IMR-90 (cell line): ENCODE results near the gene SHROOM1. TPM values are rescaled to one million over a fixed set of nuclear protein-coding genes. Genes with fewer than 3 reads are reported as not detected.

Experiments used
- ATAC-seq: fragments of 200-7000 bp; cut with Tn5 transposase; 2 replicates; pipeline ENCODE4 v1.9.1; 2020; ENCODE audit warnings: low read depth, mild to moderate bottlenecking, moderate library complexity
- BruUV-seq: library from RNA; stranded (reverse); fragments of 400-500 nt; replicated peaks from 2 replicates; lab custom pipeline; 2021; lab: Mats Ljungman, UMichigan
- CTCF ChIA-PET: fragments of 300-600 bp; formaldehyde crosslinking; extraction: SDS; loops from one replicate; lab custom pipeline; 2021; ENCODE audit warnings: antibody characterized with exemption; lab: Yijun Ruan, JAX
- POLR2A ChIA-PET: fragments of 300-600 bp; sonication (Branson Sonifier 250); formaldehyde crosslinking; loops from one replicate; lab custom pipeline; 2022; ENCODE audit warnings: antibody characterized with exemption; ENCODE audit not compliant: unreplicated experiment; lab: Charles Lee
- DNase-seq: peaks from one replicate; pipeline ENCODE4 v3.0.0; 2013
- H2AFZ ChIP-seq: replicated peaks from 2 replicates; pipeline ENCODE3; 2013; ENCODE audit warnings: low read length, mild to moderate bottlenecking; ENCODE audit not compliant: poor library complexity
- H2AK5ac ChIP-seq: 2 replicates; pipeline ENCODE4 v1.6.1; 2013; ENCODE audit warnings: low read depth, low read length, inconsistent platforms
- H2AK9ac ChIP-seq: replicated peaks from 2 replicates; pipeline ENCODE3; 2013; ENCODE audit warnings: mild to moderate bottlenecking, low read depth, low read length, moderate library complexity; ENCODE audit not compliant: poor library complexity
- H2BK120ac ChIP-seq: 2 replicates; pipeline ENCODE4 v1.6.1; 2013; ENCODE audit warnings: low read depth, low read length, inconsistent platforms
- H2BK15ac ChIP-seq: 3 replicates; pipeline ENCODE4 v1.6.1; 2013; ENCODE audit warnings: low read depth, low read length, inconsistent platforms
- H2BK20ac ChIP-seq: 2 replicates; pipeline ENCODE4 v1.6.1; 2013; ENCODE audit warnings: low read depth, mild to moderate bottlenecking, inconsistent platforms, low read length, moderate library complexity
- H2BK5ac ChIP-seq: 2 replicates; pipeline ENCODE4 v1.6.1; 2013; ENCODE audit warnings: mild to moderate bottlenecking, low read depth, low read length, inconsistent platforms; ENCODE audit not compliant: poor library complexity, severe bottlenecking
- H3K14ac ChIP-seq: replicated peaks from 2 replicates; pipeline ENCODE4 v1.6.1; 2013; ENCODE audit warnings: low read depth, low read length, inconsistent platforms
- H3K18ac ChIP-seq: 2 replicates; pipeline ENCODE4 v1.6.1; 2013; ENCODE audit warnings: low read depth, low read length, control low read depth
- H3K23ac ChIP-seq: 2 replicates; pipeline ENCODE4 v1.6.1; 2013; ENCODE audit warnings: low read depth, low read length, inconsistent platforms
- H3K27ac ChIP-seq: 2 replicates; pipeline ENCODE4 v1.5.1; 2013; ENCODE audit warnings: mild to moderate bottlenecking, control low read depth, low read length; ENCODE audit not compliant: insufficient read depth
- H3K27me3 ChIP-seq: 2 replicates; pipeline ENCODE4 v1.6.1; 2013; ENCODE audit warnings: low read length; ENCODE audit not compliant: control insufficient read depth, insufficient read depth
- H3K36me3 ChIP-seq: 2 replicates; pipeline ENCODE4 v1.6.1; 2013; ENCODE audit warnings: low read length, mixed read lengths; ENCODE audit not compliant: control insufficient read depth, insufficient read depth
- H3K4ac ChIP-seq: 2 replicates; pipeline ENCODE4 v1.6.1; 2013; ENCODE audit warnings: low read depth, low read length, inconsistent platforms
- H3K4me1 ChIP-seq: 2 replicates; pipeline ENCODE4 v1.6.1; 2013; ENCODE audit warnings: low read length, mixed read lengths; ENCODE audit not compliant: control insufficient read depth, insufficient read depth
- H3K4me2 ChIP-seq: 2 replicates; pipeline ENCODE4 v1.6.1; 2013; ENCODE audit warnings: low read depth, mild to moderate bottlenecking, control low read depth, low read length, moderate library complexity
- H3K4me3 ChIP-seq: 2 replicates; pipeline ENCODE4 v1.5.1; 2013; ENCODE audit warnings: low read depth, mild to moderate bottlenecking, control low read depth, low read length, moderate library complexity; ENCODE audit not compliant: insufficient read depth
- H3K56ac ChIP-seq: 2 replicates; pipeline ENCODE4 v1.6.1; 2013; ENCODE audit warnings: low read length, inconsistent platforms; ENCODE audit not compliant: insufficient read depth; ENCODE audit errors: extremely low read depth
- H3K79me1 ChIP-seq, 2 experiments: 2 replicates each; pipeline ENCODE4 v1.6.1; 2013; ENCODE audit warnings: low read length in 2 of 2, inconsistent platforms in 1 of 2, low read depth in 1 of 2
- H3K9ac ChIP-seq: 2 replicates; pipeline ENCODE4 v1.6.1; 2013; ENCODE audit warnings: low read depth, low read length, control low read depth
- H3K9me1 ChIP-seq: 2 replicates; pipeline ENCODE4 v1.6.1; 2013; ENCODE audit warnings: low read length, inconsistent platforms; ENCODE audit not compliant: insufficient read depth
- H3K9me3 ChIP-seq: 2 replicates; pipeline ENCODE4 v1.6.1; 2013; ENCODE audit warnings: low read length; ENCODE audit not compliant: control insufficient read depth, insufficient read depth
- H4K20me1 ChIP-seq: 2 replicates; pipeline ENCODE4 v1.6.1; 2013; ENCODE audit warnings: low read length, inconsistent platforms; ENCODE audit not compliant: insufficient read depth
- H4K5ac ChIP-seq: 2 replicates; pipeline ENCODE4 v1.6.1; 2013; ENCODE audit warnings: mild to moderate bottlenecking, low read depth, low read length, control low read depth
- H4K8ac ChIP-seq, 2 experiments: 2 replicates each; pipeline ENCODE4 v1.6.1; 2013; ENCODE audit warnings: low read depth in 2 of 2, low read length in 2 of 2, control low read depth in 1 of 2, inconsistent platforms in 1 of 2
- H4K91ac ChIP-seq: 2 replicates; pipeline ENCODE4 v1.6.1; 2013; ENCODE audit warnings: low read depth, low read length, inconsistent platforms; ENCODE audit not compliant: insufficient read depth
- CEBPB ChIP-seq: IDR thresholded peaks from 2 replicates; pipeline ENCODE4 v1.6.1; 2012; ENCODE audit warnings: low read depth, low read length, improper control_type of control experiment
- CTCF ChIP-seq: conservative IDR thresholded peaks from 2 replicates; pipeline ENCODE4 v1.5.1; 2012; ENCODE audit warnings: mild to moderate bottlenecking, low read depth, low read length, improper control_type of control experiment
- ELK1 ChIP-seq: fragments of 150-350 bp; IDR thresholded peaks from 2 replicates; pipeline ENCODE4 v1.6.1; 2016; ENCODE audit warnings: low read depth, mild to moderate bottlenecking, low read length, moderate library complexity, borderline replicate concordance
- MAZ ChIP-seq: IDR thresholded peaks from 2 replicates; pipeline ENCODE4 v1.6.1; 2012; ENCODE audit warnings: low read depth, mild to moderate bottlenecking, low read length, improper control_type of control experiment, moderate library complexity, borderline replicate concordance
- MXI1 ChIP-seq: IDR thresholded peaks from 2 replicates; pipeline ENCODE4 v1.6.1; 2012; ENCODE audit warnings: low read depth, mild to moderate bottlenecking, low read length, moderate library complexity, borderline replicate concordance
- RCOR1 ChIP-seq: IDR thresholded peaks from 2 replicates; pipeline ENCODE4 v1.6.1; 2012; ENCODE audit warnings: mild to moderate bottlenecking, low read length, improper control_type of control experiment; ENCODE audit not compliant: insufficient replicate concordance
- SMC3 ChIP-seq: fragments of 150-350 bp; IDR thresholded peaks from 2 replicates; pipeline ENCODE4 v1.6.1; 2016; ENCODE audit warnings: low read depth, mild to moderate bottlenecking, antibody characterized with exemption, low read length, moderate library complexity
- USF2 ChIP-seq: fragments of 150-350 bp; IDR thresholded peaks from 2 replicates; pipeline ENCODE4 v1.6.1; 2017; ENCODE audit warnings: mild to moderate bottlenecking, antibody characterized with exemption, low read length, low read depth
- WGBS, 2 experiments: methylation state at CpG; one replicate each; pipeline versions ENCODE4 v1.1.5 to v1.1.7; 2013; ENCODE audit warnings: missing lambda C conversion rate in 2 of 2; ENCODE audit not compliant: insufficient read length in 1 of 2; ENCODE audit errors: extremely low coverage in 2 of 2; 5-methylcytosine and 5-hydroxymethylcytosine counted together
- dilution Hi-C: fragments of 300-500 bp; cut with HindIII; formaldehyde crosslinking; loops from one replicate; pipeline ENCODE4 v1.14.3; 2018; ENCODE audit warnings: low sequenced_read_pairs; ENCODE audit not compliant: unreplicated experiment
- in situ Hi-C: fragments of 300-500 bp; cut with MboI; formaldehyde crosslinking; loops from 3 replicates; pipeline ENCODE4 v1.14.3; 2019; ENCODE audit warnings: low sequenced_read_pairs, inconsistent platforms, mixed read lengths
- intact Hi-C: fragments of 100-400 bp; cut with micrococcal nuclease; formaldehyde crosslinking; loops from 2 replicates; pipeline ENCODE4 v1.10.0; 2022
- polyA plus RNA-seq, 3 experiments: library from polyadenylated mRNA; depleted of rRNA; stranded (reverse); fragments of >200 nt; gene quantifications; 2 replicates each; pipeline ENCODE4 v1.2.3, GENCODE V29; 2012; ENCODE audit warnings: low replicate concordance in 1 of 3
- total RNA-seq: library from RNA; depleted of rRNA; stranded (reverse); fragments of >200 nt; gene quantifications from 2 replicates; pipeline ENCODE4 v1.2.3, GENCODE V29; 2012

SHROOM1 gene
- total and polyA plus RNA-seq, 2 of the 4 experiments (the other 2 are of a cell fraction) = 1.4 to 6.3 TPM

- no peak overlapping the region for H3K56ac ChIP-seq
- H3K4me3 ChIP-seq = no peak overlapping the region
- no peaks in the 10 kb centered on the region for H3K36me3 ChIP-seq
- H2AFZ ChIP-seq = no peak overlapping the region
- H2BK120ac ChIP-seq = no peak overlapping the region
- BruUV-seq = no TSS peak
- no peak overlapping the region for H3K14ac ChIP-seq
- no peak overlapping the region for H4K5ac ChIP-seq
- dilution Hi-C loops (no loop called here), in situ Hi-C loops (no loop called here), intact Hi-C loops (loop anchor here (5.0 kb wide), 1 partner anchor 103 kb away; no protein-coding TSS in a partner anchor)
- no peaks in the 10 kb centered on the region for H3K9me3 ChIP-seq
- no peak overlapping the region for H2AK5ac ChIP-seq
- H2BK20ac ChIP-seq = no peak overlapping the region
- no peak overlapping the region for H3K23ac ChIP-seq
- H3K9me1 ChIP-seq = peaks cover 4% of the 10 kb centered on the region
- no peak overlapping the region for H4K8ac ChIP-seq
- no peak overlapping the region for H2AK9ac ChIP-seq
- no peak overlapping the region for H3K18ac ChIP-seq
- POLR2A ChIA-PET = no interaction called here
- no CpG with 5 or more reads among the region's 5 CpGs for WGBS, 2 experiments
- no peaks in the 10 kb centered on the region for H3K79me1 ChIP-seq
- no peak overlapping the region for H3K9ac ChIP-seq
- no peaks in the 10 kb centered on the region for H3K27me3 ChIP-seq
- no peak overlapping the region for H3K4me2 ChIP-seq
- CTCF ChIA-PET = interaction anchor here (0.8 kb wide), 1 partner anchor 41 kb away, joined by 3 read pairs; no protein-coding TSS in a partner anchor
- no peak overlapping the region for H2BK15ac ChIP-seq
- no peak for ATAC-seq
- no peak for TF ChIP-seq MXI1
- TF ChIP-seq RCOR1 = no peak
- TF ChIP-seq CTCF = no peak
- no peak for TF ChIP-seq MAZ
- TF ChIP-seq USF2 = no peak
- no peak for TF ChIP-seq CEBPB
- no peak for TF ChIP-seq SMC3
- no peak for TF ChIP-seq ELK1
- no peak overlapping the region for H3K27ac ChIP-seq
- no peak overlapping the region for H3K4ac ChIP-seq
- no peaks in the 10 kb centered on the region for H4K20me1 ChIP-seq
- peaks cover 2% of the 10 kb centered on the region; the same call in 1 of the 2 replicates for H3K4me1 ChIP-seq
- no peak overlapping the region for H4K91ac ChIP-seq
- no peak for DNase-seq
- no peak overlapping the region for H2BK5ac ChIP-seq
These were observed 30.3 kb upstream of the SHROOM1 start for GRCh38 chr5:132860742-132861141.
